Measurements from ENCODE around the gene PDXK.

- TF ChIP-seq, protein P1, sequence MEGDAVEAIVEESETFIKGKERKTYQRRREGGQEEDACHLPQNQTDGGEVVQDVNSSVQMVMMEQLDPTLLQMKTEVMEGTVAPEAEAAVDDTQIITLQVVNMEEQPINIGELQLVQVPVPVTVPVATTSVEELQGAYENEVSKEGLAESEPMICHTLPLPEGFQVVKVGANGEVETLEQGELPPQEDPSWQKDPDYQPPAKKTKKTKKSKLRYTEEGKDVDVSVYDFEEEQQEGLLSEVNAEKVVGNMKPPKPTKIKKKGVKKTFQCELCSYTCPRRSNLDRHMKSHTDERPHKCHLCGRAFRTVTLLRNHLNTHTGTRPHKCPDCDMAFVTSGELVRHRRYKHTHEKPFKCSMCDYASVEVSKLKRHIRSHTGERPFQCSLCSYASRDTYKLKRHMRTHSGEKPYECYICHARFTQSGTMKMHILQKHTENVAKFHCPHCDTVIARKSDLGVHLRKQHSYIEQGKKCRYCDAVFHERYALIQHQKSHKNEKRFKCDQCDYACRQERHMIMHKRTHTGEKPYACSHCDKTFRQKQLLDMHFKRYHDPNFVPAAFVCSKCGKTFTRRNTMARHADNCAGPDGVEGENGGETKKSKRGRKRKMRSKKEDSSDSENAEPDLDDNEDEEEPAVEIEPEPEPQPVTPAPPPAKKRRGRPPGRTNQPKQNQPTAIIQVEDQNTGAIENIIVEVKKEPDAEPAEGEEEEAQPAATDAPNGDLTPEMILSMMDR (IDR thresholded peaks at IDR 0.05) = no peak
- TF ChIP-seq EP300 (IDR thresholded peaks at IDR 0.05) = no peak
Observed at GRCh38 chr21:43782431-43783097, 63.6 kb downstream of the PDXK start.

All from sigmoid colon (tissue), 4 donors.